AG09309 (cell line): ENCODE measurements around the gene RYR2.

Source experiments
- DNase-seq: peaks from one replicate; pipeline ENCODE4 v3.0.0-alpha.2; 2010; ENCODE audit warnings: low read depth
- H3K4me3 ChIP-seq: 2 replicates; pipeline ENCODE4 v1.5.1; 2011; ENCODE audit warnings: mild to moderate bottlenecking, low read depth, low read length, moderate library complexity; ENCODE audit not compliant: control insufficient read depth
- CTCF ChIP-seq: IDR thresholded peaks from 2 replicates; pipeline ENCODE4 v1.5.1; 2011; ENCODE audit warnings: mild to moderate bottlenecking, low read depth, low read length, inconsistent platforms; ENCODE audit not compliant: insufficient read depth, control insufficient read depth; ENCODE audit errors: missing control alignments

Gene RYR2

GRCh38 chr1:237000191-237000590 is 41.8 kb upstream of the RYR2 start:
- no peak for DNase-seq
- TF ChIP-seq CTCF: no peak
- no peak overlapping the region for H3K4me3 ChIP-seq

- DNase-seq: no peak
Observed at GRCh38 chr1:237003516-237003915, 38.5 kb upstream of the RYR2 start.

DNA sequence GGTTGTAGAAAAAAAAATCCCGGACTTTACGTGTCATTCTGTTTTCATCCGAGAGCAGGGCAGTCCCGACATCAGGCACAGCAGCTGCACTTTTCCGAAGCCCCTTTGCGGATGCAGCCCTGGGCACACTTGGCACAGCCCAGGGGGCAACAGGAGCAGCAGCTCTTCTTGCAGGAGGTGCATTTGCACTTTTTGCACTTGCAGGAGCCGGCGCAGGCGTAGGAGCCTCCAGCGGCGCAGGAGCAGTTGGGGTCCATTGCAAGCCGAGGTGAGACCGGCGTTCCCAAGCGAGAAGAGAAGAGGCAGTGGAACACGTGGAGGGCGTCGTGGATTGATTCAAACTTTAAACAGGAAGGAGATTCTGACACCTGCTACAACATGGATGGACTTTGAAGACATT is 37.9 kb upstream of the RYR2 start, which contains the start of gene MT1HL1:
Gene MT1HL1 (minus strand): TSS at position 326 of the 400 bp plus-strand sequence. CDS start 69 bp downstream, at position 257.
- no peak within 1 kb of the TSS for H3K4me3 ChIP-seq
- no peak for DNase-seq
- no peak for TF ChIP-seq CTCF

More at GRCh38 chr1:237003516-237003915, 38.5 kb upstream of the RYR2 start:
- H3K4me3 ChIP-seq: no peak overlapping the region
- no peak for TF ChIP-seq CTCF

- H3K4me3 ChIP-seq: no peak overlapping the region
- no peak for DNase-seq
- no peak for TF ChIP-seq CTCF
Observed at GRCh38 chr1:237005674-237006073, 36.3 kb upstream of the RYR2 start.

DNA sequence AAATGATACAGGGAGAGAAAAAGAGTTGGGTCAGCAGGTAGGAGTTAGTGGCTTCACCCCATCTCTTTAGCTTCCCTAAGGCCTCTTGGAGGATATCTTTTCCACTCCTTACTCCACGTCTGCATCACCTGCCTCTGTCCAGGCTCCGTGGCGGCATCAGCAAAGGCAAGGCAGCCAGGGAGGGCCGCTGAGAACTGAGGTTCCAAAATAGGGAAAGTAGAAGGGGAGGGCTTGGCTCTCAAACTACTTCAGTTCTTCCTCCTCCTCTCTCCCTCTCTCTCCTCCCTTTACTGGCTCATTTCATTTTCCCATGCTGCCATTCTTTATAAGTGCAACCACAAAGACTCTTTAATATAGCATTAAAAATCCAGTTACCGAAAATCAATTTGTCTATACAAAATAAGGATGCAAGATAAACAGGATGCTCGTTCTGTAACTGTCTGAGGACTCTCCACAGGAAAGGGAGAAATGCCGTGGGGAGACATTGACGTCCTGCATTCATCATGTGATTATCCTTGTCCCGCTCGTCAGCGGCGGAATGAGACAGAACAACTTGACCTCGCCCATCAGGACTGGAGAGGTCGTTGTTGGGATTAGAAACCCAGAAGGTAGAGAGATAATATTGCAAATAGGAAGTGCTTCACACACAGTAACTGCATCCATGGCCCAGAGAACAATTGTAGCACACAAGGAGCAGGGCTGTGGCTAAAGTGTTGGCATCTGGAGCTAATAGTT is 34.7 kb upstream of the RYR2 start:
- DNase-seq: no peak
- TF ChIP-seq CTCF: no peak
- H3K4me3 ChIP-seq: no peak overlapping the region

- DNase-seq: no peak
Observed at GRCh38 chr1:237009611-237010010, 32.4 kb upstream of the RYR2 start.

More at GRCh38 chr1:237009611-237010010, 32.4 kb upstream of the RYR2 start:
- no peak overlapping the region for H3K4me3 ChIP-seq
- no peak for TF ChIP-seq CTCF
